ENCODE data around the gene PIK3CD. TPM values are rescaled to one million over a fixed set of nuclear protein-coding genes. Genes with fewer than 3 reads are reported as not detected.

PIK3CD gene
- polyA plus RNA-seq, 1 donor from 2014 or later = 4.2 TPM

DNA sequence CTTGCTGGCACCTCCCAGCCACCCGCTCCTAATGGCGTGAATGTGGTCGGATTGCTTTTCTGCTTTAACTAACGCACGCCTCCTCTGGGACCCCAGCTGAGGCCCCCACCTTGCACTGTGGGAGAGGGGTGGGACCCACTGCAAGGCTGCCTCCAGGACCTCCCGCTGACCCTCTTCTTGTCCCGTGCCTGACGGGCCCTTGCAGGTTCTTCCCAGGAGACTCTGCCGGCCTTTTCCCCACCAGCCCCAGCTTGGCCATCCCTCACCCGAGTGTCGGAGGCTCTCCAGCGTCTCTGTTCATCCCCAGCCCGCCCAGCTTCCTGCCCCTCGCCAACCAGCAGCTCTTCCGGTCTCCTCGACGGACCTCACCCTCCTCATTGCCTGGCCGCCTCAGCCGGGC is 44.2 kb upstream of the PIK3CD start:
- Histone ChIP-seq H3K4me3 (ENCODE audit: low read length) (no peak overlapping the region), H4K20me1 (ENCODE audit: insufficient read depth) (no peaks in the 10 kb centered on the region), H2AFZ (ENCODE audit: low read depth, low read length) (no peak overlapping the region), H3K36me3 (ENCODE audit: insufficient read depth, low read length) (no peaks in the 10 kb centered on the region), H3F3A (ENCODE audit: insufficient read depth, low read length, poor library complexity, severe bottlenecking) (no peaks in the 10 kb centered on the region), H3K27me3 (ENCODE audit: insufficient read depth, low read depth, low read length) (no peaks in the 10 kb centered on the region), H3K4me2 (ENCODE audit: low read length) (no peak overlapping the region), H3K9me3 (ENCODE audit: low read length) (no peaks in the 10 kb centered on the region), H3K79me2 (replicated peaks; ENCODE audit: insufficient read depth, low read length) (no peaks in the 10 kb centered on the region), H3K9me2 (ENCODE audit: insufficient read depth, low read length) (no peaks in the 10 kb centered on the region), H3K27ac (ENCODE audit: low read length) (no peak overlapping the region), H3K9ac (ENCODE audit: low read length) (no peak overlapping the region)
- TF ChIP-seq EP300 (conservative IDR thresholded peaks at IDR 0.05; ENCODE audit: poor library complexity, severe bottlenecking) (no peak), RAD21 (conservative IDR thresholded peaks at IDR 0.05) (no peak), MXI1 (conservative IDR thresholded peaks at IDR 0.05; ENCODE audit: poor library complexity, severe bottlenecking) (no peak), TAF1 (IDR thresholded peaks at IDR 0.05; ENCODE audit: low read depth) (no peak)

DNA sequence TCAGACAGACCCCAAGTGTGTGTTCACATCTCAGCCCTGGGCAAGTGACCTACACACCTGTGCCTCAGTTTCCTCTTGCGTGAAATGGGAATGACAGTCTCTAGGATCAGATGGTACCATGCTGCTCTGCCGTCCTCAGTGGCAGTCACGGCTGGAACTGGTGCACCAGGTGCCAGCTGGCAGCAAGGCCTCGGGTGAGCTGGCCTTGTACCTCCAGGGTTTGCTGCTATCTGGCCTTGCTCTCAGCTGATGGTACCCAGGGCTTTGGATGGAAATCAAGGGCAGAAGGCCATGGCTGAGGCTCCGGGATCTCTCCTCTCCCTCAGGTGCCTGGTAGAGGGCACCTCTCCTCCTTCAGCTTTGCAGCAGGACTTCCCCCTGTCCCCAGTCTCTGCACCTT is 41.5 kb upstream of the PIK3CD start:
- Histone ChIP-seq H3F3A (ENCODE audit: insufficient read depth, low read length, poor library complexity, severe bottlenecking) (no peaks in the 10 kb centered on the region), H3K9ac (ENCODE audit: low read length) (no peak overlapping the region), H3K27ac (ENCODE audit: low read length) (no peak overlapping the region), H3K36me3 (ENCODE audit: insufficient read depth, low read length) (no peaks in the 10 kb centered on the region), H3K9me2 (ENCODE audit: insufficient read depth, low read length) (no peaks in the 10 kb centered on the region), H3K9me3 (ENCODE audit: low read length) (no peaks in the 10 kb centered on the region), H3K79me2 (replicated peaks; ENCODE audit: insufficient read depth, low read length) (no peaks in the 10 kb centered on the region), H3K4me2 (ENCODE audit: low read length) (no peak overlapping the region), H2AFZ (ENCODE audit: low read depth, low read length) (no peak overlapping the region), H3K4me3 (ENCODE audit: low read length) (no peak overlapping the region), H4K20me1 (ENCODE audit: insufficient read depth) (no peaks in the 10 kb centered on the region), H3K27me3 (ENCODE audit: insufficient read depth, low read depth, low read length) (no peaks in the 10 kb centered on the region)
- TF ChIP-seq, protein P1, sequence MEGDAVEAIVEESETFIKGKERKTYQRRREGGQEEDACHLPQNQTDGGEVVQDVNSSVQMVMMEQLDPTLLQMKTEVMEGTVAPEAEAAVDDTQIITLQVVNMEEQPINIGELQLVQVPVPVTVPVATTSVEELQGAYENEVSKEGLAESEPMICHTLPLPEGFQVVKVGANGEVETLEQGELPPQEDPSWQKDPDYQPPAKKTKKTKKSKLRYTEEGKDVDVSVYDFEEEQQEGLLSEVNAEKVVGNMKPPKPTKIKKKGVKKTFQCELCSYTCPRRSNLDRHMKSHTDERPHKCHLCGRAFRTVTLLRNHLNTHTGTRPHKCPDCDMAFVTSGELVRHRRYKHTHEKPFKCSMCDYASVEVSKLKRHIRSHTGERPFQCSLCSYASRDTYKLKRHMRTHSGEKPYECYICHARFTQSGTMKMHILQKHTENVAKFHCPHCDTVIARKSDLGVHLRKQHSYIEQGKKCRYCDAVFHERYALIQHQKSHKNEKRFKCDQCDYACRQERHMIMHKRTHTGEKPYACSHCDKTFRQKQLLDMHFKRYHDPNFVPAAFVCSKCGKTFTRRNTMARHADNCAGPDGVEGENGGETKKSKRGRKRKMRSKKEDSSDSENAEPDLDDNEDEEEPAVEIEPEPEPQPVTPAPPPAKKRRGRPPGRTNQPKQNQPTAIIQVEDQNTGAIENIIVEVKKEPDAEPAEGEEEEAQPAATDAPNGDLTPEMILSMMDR (IDR thresholded peaks at IDR 0.05; ENCODE audit: poor library complexity, severe bottlenecking) = no peak
- TF ChIP-seq EP300 (conservative IDR thresholded peaks at IDR 0.05; ENCODE audit: poor library complexity, severe bottlenecking) = no peak
- TF ChIP-seq SMC3 (conservative IDR thresholded peaks at IDR 0.05; ENCODE audit: poor library complexity) = no peak
- no peak for TF ChIP-seq MXI1 (conservative IDR thresholded peaks at IDR 0.05; ENCODE audit: poor library complexity, severe bottlenecking)
- TF ChIP-seq, protein P2, sequence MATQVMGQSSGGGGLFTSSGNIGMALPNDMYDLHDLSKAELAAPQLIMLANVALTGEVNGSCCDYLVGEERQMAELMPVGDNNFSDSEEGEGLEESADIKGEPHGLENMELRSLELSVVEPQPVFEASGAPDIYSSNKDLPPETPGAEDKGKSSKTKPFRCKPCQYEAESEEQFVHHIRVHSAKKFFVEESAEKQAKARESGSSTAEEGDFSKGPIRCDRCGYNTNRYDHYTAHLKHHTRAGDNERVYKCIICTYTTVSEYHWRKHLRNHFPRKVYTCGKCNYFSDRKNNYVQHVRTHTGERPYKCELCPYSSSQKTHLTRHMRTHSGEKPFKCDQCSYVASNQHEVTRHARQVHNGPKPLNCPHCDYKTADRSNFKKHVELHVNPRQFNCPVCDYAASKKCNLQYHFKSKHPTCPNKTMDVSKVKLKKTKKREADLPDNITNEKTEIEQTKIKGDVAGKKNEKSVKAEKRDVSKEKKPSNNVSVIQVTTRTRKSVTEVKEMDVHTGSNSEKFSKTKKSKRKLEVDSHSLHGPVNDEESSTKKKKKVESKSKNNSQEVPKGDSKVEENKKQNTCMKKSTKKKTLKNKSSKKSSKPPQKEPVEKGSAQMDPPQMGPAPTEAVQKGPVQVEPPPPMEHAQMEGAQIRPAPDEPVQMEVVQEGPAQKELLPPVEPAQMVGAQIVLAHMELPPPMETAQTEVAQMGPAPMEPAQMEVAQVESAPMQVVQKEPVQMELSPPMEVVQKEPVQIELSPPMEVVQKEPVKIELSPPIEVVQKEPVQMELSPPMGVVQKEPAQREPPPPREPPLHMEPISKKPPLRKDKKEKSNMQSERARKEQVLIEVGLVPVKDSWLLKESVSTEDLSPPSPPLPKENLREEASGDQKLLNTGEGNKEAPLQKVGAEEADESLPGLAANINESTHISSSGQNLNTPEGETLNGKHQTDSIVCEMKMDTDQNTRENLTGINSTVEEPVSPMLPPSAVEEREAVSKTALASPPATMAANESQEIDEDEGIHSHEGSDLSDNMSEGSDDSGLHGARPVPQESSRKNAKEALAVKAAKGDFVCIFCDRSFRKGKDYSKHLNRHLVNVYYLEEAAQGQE (IDR thresholded peaks at IDR 0.05; ENCODE audit: borderline replicate concordance) = no peak
- TF ChIP-seq TAF1 (IDR thresholded peaks at IDR 0.05; ENCODE audit: low read depth) = no peak
- TF ChIP-seq RAD21 (conservative IDR thresholded peaks at IDR 0.05) = no peak
- no peak for TF ChIP-seq POLR2AphosphoS5 (IDR thresholded peaks at IDR 0.05)
- TF ChIP-seq EZH2 (IDR thresholded peaks at IDR 0.05; ENCODE audit: borderline replicate concordance, insufficient read depth, low read length, poor library complexity, severe bottlenecking) = no peak
